GM10266 (cell line): Measurements from ENCODE around the gene KIF3C.

Experiments used
- DNase-seq: peaks from one replicate; pipeline ENCODE4 v3.0.0; 2012; ENCODE audit errors: extremely low spot score
- CTCF ChIP-seq: IDR thresholded peaks from 2 replicates; pipeline ENCODE4 v1.5.1; 2012; ENCODE audit warnings: mild to moderate bottlenecking, low read depth; ENCODE audit not compliant: control insufficient read depth, insufficient read depth; ENCODE audit errors: missing control alignments

KIF3C gene

GRCh38 chr2:25976983-25977741 is 5.1 kb downstream of the KIF3C start:
- no peak for DNase-seq
- TF ChIP-seq CTCF, result no peak

GRCh38 chr2:25972049-25972823 is 10.1 kb downstream of the KIF3C start:
- no peak for DNase-seq
- TF ChIP-seq CTCF, result no peak

GRCh38 chr2:25971596-25971995 is 10.7 kb downstream of the KIF3C start:
- TF ChIP-seq CTCF, result no peak

GRCh38 chr2:25966531-25967270 is 15.6 kb downstream of the KIF3C start:
- DNase-seq, result no peak
- no peak for TF ChIP-seq CTCF

More at GRCh38 chr2:25971596-25971995, 10.7 kb downstream of the KIF3C start:
- no peak for DNase-seq

- no peak for DNase-seq
- TF ChIP-seq CTCF, result no peak
Measured at GRCh38 chr2:25964891-25965290, 17.4 kb downstream of the KIF3C start.

- DNase-seq, result no peak
- no peak for TF ChIP-seq CTCF
Measured at GRCh38 chr2:25960920-25961319, 21.4 kb downstream of the KIF3C start.
